Measurements from ENCODE around the gene METTL27.
"Not testable (repeated sequence)": the region's sequence is repeated elsewhere in the genome, so short reads cannot be mapped to it uniquely, and the experiment has no call there.

The METTL27 gene, protein sequence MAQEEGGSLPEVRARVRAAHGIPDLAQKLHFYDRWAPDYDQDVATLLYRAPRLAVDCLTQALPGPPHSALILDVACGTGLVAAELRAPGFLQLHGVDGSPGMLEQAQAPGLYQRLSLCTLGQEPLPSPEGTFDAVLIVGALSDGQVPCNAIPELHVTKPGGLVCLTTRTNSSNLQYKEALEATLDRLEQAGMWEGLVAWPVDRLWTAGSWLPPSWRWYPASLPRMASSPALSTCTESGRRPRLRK

DNA sequence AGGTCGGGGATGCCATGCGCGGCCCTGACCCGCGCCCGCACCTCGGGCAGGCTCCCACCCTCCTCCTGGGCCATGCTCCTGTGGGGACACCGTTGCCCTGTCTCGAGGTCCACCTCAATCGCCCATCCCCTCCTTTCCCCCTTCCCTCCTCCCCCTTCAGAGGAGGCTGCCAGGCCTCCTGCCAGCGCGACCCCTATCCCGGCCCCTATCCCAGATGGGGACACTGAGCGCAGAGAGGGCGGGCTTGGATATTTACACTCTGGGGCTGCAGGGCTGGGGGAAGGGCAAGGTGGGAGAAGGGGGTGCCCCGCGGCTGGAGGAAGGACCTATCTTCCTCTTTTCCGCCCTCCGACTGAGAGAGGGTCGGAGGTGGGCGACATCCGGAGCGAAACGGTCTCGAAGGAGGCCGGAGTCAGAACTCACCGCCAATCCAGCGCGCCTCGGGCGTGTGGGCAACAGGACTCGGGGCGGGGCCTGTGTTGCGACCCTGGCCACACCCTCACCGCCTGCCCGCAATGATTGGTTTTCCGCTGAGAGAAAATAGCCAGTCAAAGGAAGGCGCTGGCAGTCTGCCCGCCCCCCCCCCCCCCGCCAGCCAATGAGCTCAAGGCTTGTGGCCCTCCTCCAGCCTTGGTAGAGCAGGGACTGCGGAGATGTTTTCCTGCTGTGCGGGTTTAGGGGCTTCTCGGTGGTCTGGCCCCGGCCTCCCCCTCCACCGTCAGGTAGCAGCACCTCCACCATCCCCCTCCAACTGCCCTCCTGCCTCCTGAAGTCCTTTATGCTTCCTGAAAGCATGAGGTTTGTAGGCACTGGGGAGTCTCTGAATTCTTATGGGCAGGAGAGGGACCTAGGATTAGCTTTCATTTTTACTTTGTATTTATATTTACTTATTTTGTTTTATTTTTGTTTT, at the start of gene METTL27:
Gene METTL27 (minus strand): TSS at position 450 of the 910 bp plus-strand sequence. CDS start 376 bp downstream, at position 74.
- DNase-seq: peak; percentile 72 to 74

DNA sequence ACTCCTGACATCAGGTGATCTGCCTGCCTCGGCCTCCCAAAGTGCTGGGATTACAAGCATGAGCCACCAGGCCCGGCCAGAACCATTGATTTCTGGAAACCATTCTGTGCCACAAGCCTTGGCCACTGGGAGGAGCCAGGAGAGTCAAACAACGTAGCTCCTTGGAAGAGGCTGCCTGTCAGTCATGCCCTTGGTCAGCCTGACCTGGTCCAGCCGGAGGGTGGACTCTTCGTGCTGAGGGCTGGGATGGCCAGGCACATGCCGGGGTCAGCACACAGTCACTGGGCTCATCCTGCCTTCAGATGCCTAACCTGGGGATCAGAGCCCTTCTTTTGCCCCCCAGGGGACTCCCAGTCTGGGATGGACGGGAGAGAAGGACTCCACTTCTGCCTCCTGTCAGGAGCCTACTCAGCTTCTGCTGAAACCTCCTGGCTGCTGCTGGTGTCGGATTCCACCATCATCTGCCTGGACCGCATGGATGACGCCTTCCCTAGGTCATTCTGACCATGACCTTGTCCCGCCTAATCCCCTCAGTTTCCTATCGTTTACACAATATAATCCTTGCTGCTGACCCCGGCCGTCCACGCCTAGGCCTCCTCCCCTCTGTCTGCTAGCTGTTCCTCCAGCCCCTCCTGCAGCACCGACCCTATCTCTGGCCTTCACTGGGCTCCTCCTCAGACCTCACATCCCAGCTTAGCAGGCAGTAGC, 49.0 kb upstream of the METTL27 start:
- DNase-seq: no peak

DNA sequence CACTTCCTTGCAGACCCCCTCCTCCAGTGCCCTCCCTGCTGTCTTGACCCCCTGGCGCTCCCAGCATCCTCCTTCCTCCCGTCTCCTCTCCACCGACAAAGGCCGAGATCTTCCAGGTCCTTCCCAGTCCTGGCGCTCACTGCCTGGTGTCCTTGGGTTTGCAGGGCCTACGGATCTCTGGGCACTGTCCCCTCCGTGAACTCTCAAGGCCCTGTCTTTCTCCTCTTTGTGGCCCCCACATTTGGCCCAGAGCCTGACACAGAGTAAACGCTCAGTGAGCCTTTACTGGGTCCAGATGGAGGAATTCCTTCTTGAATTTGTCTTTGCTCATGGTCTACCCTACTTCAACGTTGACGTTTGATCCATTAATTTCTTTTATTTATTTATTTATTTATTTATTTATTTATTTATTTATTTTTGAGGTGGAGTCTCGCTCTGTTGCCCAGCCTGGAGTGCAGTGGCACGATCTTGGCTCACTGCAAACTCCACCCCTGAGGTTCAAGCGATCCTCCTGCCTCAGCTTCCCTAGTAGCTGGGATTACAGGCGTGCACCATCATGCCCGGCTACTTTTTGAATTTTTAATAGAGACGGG, 48.3 kb upstream of the METTL27 start:
- no peak for DNase-seq

DNA sequence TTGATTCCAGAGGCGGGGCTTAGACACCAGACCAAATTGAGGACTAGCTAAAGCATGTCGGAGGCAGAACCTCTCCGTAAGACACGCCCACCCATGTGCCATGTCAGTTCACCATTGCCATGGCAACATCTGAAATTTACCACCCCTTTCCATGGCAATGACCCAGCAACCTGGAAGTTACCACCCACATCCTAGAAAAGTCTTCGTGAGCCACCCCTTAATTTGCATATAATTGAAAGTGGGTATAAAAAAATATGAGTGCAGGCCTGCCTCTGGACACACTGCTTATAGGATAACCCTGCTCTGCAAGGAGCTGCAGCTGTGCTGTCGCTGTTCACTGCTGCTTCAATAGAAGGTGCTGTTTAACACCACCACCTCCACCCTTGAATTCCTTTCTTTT, 46.6 kb upstream of the METTL27 start:
- no peak for DNase-seq

DNA sequence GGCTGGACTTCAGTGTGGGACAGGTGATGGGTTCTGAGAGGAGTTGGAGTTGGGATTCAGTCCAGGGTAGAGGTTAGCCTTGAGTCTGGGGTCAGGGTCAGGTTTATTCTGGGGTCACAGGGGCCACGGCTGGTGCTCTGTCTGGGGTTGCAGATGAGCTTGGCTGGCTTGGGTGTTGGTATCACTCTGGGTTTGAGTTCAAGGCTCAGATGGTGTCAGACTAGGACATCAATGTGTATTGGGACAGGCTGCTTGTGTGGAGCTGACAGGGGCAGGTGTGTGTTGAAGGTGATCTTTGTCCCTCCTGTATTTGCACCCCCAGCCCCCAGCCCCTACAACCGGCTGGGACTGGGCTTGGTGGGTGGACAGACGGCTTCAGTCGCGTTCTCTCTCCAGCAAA, 45.4 kb upstream of the METTL27 start:
- DNase-seq: no peak

DNA sequence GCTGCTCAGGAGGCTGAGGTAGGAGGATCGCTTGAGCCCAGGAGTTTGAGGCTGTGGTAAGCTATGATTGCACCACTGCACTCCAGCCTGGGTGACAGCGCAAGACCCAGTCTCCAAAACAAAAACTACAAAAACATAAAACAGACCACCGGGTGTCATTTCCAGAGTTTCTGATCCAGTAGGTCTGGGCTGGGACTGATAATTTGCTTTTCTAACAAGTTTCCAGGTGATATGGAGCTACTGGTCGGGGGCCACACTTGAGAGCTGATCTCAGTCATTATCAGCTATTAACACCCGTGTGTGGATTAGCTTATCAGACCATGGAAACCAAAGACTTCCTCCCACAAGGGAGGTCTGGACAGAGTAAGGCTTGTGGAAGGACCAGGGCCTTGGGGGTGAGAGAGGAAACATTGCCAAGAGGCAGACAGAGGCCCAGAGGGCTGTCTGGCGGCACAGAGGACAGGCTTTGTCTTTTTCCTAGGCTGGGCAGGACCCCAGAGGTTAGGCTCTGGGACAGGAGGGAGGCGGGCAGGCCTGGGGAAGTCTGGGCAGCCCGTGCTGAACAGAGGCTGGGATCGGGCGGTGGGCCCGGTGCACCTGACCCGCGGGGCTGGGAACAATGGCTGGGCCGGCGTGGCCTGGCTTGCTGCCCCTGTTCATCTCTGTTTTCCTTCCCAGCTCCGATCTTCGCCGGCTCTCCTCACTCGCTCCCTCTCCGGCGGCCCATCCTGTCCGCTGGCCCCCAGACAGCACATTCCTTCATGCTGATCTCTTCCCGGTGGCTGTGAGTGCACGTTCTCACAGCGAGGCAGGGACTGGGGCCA, 43.9 kb upstream of the METTL27 start:
- DNase-seq: no peak

DNA sequence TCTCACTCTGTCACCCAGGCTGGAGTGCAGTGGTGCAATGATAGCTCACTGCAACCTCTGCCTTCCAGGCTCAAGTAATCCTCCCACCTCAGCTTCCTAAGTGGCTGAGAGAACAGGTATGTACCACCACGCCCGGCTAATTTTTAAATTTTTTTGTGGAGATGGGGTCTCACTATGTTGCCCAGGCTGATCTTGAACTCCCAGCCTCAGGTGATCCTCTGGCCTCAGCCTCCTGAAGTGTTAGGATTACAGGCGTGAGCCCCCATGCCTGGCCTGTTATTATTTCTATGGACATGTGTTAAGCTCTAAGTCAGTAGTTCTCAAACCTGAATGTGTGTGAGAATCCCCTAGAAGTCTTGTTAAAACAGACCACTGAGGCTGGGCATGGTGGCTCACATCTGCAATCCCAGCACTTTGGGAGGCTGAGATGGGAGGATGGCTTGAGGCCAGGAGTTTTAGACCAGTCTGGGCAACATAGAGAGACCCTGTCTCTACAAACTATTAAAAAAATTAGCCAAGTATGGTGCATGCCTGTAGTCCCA, 43.2 kb upstream of the METTL27 start:
- DNase-seq: no peak

DNA sequence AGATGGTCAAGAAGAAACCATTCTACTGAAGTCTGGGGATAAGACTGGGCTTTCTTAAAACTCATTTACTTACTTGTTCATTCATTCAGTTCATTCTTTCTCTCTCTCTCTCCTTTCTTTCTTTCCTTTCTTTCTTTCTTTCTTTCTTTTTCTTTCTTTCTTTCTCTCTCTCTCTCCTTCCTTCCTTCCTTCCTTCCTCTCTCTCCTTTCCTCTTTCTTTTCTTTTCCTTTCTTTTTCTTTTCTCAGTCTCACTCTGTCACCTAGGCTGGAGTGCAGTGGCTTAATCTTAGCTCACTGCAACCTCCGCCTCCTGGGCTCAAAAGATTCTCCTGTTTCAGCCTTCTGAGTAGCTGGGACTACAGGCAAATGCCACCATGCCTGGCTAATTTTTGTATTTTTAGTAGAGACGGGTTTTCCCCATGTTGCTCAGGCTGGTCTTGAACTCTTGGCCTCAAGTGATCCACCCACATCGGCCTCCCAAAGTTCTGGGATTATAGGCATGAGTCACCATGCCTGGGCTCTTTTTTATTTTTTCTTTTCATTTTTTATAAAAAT, 42.6 kb upstream of the METTL27 start:
- not testable (repeated sequence) for DNase-seq

DNA sequence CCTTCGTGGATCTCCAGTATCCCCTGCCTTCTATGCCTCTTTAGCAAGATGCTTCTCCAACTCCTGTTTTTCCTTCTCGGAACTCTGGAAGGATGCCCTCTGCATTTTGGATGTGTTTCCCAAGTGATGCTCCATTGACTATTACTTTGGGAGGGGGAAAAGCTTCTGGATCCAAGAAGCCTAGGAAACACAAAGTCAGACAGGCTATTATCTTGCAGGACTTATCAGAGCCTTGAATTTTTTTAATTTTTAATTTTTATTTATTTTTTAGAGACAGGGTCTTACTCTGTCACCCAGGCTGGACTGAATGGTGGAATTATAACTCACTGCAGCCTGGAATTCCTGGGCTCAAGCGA, 39.7 kb upstream of the METTL27 start:
- DNase-seq: no peak

DNA sequence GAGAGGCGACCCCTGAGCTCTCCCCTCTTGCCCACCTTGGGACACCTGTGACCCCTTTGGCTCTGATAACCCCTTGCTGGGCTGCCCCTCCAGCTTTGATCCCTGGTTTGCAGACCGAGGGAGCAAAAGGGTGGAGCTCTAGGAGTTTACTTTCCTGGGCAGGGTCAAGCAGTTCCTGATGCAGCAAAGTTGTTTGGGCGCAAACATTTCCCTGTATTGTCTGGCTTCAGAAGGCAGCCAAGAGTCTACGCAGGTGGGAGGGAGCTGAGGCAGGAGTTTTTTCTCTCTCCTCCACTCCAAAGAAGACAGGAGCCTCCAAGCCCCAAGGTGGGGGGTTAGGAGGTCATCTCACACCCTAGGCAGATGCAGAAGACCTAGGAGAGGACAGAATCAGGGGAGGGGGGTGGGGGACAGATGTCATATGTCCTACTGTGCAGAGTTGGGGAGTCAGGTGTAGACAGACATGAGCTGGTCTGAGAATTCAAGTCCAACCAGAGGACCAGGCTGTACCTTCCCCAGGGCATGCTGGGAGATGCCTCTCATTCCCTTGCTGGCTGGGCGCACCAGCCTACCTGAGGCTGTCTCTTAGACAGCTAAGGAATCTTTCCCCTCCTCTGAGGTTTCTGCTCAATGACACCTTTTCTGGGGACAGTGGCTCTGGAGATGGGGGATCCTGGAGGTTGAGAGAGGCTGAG, 39.2 kb upstream of the METTL27 start:
- DNase-seq: no peak

DNA sequence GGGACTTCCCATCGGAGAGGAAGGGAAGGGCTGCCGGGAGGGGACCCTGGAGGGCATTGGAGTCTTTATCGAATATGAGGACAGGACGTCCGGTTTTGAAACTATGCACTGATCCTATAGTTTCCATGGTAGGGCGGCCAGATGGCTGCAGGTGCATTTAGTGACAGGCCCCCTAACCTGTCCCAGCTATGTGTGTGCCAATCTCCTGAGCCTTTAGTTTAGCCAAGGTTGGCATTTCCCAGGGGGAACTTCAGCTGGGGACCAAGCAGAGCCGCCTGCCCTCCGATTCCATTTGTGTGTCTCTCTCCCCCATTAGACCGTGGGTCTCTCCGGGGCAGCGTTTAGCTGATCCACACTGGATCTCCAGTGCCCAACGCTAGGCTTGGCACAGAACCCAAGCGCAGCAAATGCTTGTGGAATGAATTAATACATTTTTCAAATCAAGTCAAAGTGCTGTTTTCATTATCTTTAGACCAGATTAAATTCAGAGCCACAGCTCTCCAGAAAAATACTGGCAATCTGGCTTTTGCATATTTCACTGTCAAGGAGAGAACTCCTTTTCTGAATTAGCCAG, 38.5 kb upstream of the METTL27 start:
- no peak for DNase-seq

DNA sequence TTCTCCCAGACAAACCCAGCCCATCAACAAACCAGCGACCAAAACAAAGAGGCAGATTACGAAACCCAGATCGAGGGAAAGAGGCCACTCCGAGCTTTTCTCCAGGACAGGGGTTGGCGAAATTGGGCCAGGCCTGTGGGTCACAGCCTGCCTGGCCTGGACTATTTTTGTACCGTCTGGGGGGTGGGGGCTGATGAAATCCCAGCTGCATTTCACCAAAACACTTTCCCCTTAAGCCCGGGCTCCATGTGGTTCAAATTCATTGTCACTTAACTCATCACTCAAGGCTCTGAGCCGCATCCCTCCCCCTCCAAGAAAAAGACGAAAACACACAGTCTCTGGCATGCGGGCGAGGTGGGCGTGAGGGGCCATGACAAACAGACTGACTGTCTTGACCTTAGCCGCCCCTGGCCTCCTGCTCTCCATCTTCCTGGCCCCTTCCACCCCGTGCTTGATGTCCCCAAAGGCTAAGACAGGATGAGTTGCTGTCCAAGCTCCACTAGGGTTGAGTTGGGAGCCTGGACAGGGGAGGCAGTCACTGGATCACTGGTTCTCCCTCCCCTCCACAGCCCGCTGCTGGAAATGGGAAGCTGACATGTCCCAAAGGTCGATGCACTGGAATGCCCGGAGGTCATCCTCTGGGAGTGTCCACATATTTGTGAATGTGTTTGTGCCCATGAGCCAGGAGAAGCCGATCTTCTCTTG, 37.8 kb upstream of the METTL27 start:
- DNase-seq: no peak

DNA sequence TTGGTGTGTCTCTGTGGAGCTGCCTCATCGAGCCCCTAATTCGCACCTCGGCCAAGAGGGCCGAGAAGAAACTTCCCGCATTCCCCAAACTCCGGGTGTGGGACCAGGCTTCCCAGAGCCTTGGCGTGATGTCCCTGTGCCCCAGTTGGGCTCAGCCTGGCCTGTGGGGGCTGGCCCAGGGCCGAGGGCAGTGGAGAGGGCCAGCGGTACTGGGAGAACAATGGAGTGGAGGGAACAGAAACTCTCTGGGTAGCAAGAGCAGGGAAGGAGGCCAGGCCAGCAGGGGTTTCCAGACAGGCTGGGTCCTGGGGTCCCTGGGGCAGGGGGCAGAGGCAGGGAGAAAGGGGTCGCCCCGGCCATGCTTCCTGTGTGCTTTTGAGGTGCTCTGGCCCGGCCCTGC, 34.7 kb upstream of the METTL27 start:
- DNase-seq: no peak

DNA sequence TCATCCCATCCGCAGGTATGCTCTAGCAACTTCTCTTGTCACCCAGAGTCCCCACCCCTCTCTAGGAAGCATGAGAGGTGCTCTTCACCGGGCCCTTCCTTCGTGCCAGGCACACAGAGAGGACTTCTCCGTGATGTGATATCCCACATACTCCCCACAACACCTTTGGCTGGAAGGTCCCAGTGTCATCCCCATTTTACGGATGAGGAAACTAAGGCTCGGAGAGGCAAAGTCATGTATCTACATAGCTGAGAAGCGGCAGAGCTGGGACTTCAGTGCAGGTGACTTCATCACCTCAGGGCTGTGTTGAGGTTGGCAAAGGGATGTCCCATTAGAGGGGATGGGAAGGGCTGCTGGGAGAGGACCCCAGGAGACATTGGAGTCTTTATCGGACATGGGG, 34.0 kb upstream of the METTL27 start:
- DNase-seq: no peak

DNA sequence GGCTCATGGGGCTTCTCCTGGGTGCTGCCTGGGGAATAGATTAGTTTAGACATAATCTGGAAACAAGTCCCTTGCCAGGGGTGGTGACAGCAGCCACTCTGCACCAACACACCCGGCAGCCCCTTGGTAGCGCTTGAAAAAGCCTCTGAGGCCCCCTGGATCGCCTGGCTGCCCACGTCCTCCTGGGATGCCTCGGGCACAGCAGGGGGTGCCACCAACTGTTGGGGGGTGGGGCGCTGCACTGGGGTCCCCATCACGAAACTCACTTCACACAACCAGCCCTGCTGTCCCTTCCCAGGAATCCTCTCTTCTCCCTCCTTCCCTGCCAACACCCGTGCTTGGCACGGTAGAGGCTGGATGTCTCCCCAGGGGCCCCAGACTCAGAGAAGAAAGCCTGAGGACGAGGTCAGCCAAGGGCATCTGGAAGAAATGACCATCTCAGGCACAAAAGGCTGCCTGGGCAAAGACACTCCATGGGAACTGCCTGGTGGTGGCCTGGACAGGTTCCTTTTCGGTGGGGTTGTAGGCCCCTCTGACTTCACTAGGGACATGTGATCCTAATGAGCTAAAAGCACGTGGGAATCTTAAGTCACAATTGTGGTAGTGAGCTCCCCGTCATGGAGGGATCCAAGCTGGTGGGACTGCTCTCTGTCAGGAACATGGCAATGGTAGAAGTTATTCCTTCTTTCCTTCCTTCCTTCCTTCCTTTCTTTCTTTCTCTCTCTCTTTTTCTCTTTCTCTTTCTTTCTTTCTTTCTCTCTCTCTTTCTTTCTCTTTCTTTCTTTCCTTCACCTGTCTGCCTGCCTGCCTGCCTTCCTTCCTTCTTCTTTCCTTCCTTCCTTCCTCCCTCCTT, 30.0 kb upstream of the METTL27 start:
- DNase-seq: no peak

DNA sequence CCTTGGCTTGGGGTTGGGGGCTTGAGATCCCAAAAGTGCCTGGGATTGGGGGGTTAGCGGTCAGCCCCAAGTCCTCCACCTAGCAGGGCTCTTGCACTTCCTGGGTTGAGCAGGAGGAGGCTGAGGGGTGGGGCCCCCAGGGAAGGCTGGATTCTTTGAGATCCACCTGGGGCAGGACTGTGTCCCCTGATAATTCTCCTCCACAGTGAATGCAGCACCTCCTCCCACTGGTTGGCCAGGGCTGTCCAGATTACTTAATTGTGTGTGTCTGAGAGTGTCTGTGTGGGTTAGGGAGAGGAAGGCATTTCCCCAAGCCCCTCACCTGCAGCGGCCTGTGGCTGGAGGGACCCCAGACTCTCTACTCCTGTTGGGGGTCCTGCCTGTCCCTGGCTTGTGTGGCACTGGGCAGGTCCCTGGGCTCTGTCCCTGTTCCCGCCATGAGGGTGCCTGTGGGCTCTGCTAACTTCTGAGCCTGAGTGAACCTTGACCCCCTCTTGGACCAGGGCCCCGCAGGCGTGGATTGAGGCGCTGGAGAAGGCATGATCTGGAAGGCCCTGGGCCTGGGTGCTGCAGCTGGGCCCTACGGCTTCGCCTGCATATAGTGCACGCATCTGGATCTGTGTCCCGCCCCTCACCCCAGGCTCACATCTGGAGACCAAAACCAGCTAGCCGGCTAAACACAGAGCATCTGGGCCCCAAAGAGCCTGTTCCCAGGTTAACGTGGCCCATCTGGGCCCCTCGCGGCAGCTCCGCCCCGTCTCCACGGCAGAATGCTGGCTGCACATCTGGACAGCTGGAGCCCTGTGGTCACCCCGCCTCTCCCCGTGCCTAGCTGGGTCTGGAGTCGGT, 29.1 kb upstream of the METTL27 start:
- no peak for DNase-seq

DNA sequence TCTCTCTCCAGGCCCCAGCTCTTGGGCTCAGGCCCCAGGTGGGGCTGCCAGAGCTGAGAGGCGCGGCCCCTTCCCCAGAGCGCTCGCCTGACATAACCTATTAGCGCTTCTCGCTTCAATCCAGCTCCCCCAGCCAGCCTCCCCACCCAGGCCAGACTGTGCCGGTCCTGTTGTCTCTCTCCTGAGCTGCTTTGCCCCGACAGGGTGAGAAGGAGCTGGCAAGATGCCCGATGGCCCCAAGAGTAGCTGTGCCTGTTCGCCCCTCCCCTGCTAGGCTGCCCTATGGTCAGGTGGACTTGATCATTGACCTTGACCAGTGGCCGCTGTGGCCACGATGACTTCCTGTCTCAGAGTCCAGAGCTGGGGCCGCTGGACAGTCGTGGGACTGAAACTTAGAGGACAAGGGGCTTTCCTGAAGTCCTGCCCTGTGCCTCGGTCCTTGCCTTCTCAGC, 27.8 kb upstream of the METTL27 start:
- DNase-seq: no peak

All from AML-193 (cell line).